ENCODE measurements around the gene ZNF326.

ZNF326 gene

GRCh38 chr1:89989799-89990198, 5.1 kb upstream of the ZNF326 start:
- no peak overlapping the region for H3K4me2 ChIP-seq (ENCODE audit: low read length)
- H3K4me1 ChIP-seq (ENCODE audit: insufficient read depth, low read length, severe bottlenecking), result peaks cover 11% of the 10 kb centered on the region
- no peak overlapping the region for H2AFZ ChIP-seq (ENCODE audit: low read length)
- no peaks in the 10 kb centered on the region for H3K79me2 ChIP-seq (ENCODE audit: insufficient read depth, low read length)
- H3K27ac ChIP-seq (ENCODE audit: low read depth, low read length, poor library complexity, severe bottlenecking), result no peak overlapping the region
- TF ChIP-seq EZH2 (IDR thresholded peaks at IDR 0.05; ENCODE audit: borderline replicate concordance, low read length), result no peak
- no peak for TF ChIP-seq CTCF (IDR thresholded peaks at IDR 0.05; ENCODE audit: low read length)
- H3F3A ChIP-seq (ENCODE audit: insufficient read depth, low read length), result no peaks in the 10 kb centered on the region
- no peaks in the 10 kb centered on the region for H3K36me3 ChIP-seq (ENCODE audit: insufficient read depth, low read length)
- H3K4me3 ChIP-seq (ENCODE audit: low read depth, low read length, poor library complexity, severe bottlenecking), result no peak overlapping the region
- H3K9me3 ChIP-seq (ENCODE audit: low read length), result no peaks in the 10 kb centered on the region
- H4K20me1 ChIP-seq (ENCODE audit: insufficient read depth, low read length), result no peaks in the 10 kb centered on the region
- H3K9ac ChIP-seq (ENCODE audit: low read length), result no peak overlapping the region
- H3K27me3 ChIP-seq (ENCODE audit: insufficient read depth, low read length), result no peaks in the 10 kb centered on the region
- H3K9me2 ChIP-seq (ENCODE audit: low read depth, low read length), result no peaks in the 10 kb centered on the region

- no peak overlapping the region for H3K4me2 ChIP-seq (ENCODE audit: low read length)
- no peaks in the 10 kb centered on the region for H3K9me3 ChIP-seq (ENCODE audit: low read length)
- no peaks in the 10 kb centered on the region for H3K9me2 ChIP-seq (ENCODE audit: low read depth, low read length)
- H3K79me2 ChIP-seq (ENCODE audit: insufficient read depth, low read length), result peaks cover 10% of the 10 kb centered on the region
- no peaks in the 10 kb centered on the region for H4K20me1 ChIP-seq (ENCODE audit: insufficient read depth, low read length)
- peaks cover 16% of the 10 kb centered on the region for H3K4me1 ChIP-seq (ENCODE audit: insufficient read depth, low read length, severe bottlenecking)
- no peak overlapping the region for H3K4me3 ChIP-seq (ENCODE audit: low read depth, low read length, poor library complexity, severe bottlenecking)
- TF ChIP-seq EZH2 (IDR thresholded peaks at IDR 0.05; ENCODE audit: borderline replicate concordance, low read length) (no peak), CTCF (IDR thresholded peaks at IDR 0.05; ENCODE audit: low read length) (no peak)
- no peaks in the 10 kb centered on the region for H3F3A ChIP-seq (ENCODE audit: insufficient read depth, low read length)
- H3K9ac ChIP-seq (ENCODE audit: low read length), result no peak overlapping the region
- H3K27me3 ChIP-seq (ENCODE audit: insufficient read depth, low read length), result no peaks in the 10 kb centered on the region
- no peak overlapping the region for H3K27ac ChIP-seq (ENCODE audit: low read depth, low read length, poor library complexity, severe bottlenecking)
- no peak overlapping the region for H2AFZ ChIP-seq (ENCODE audit: low read length)
- H3K36me3 ChIP-seq (ENCODE audit: insufficient read depth, low read length), result no peaks in the 10 kb centered on the region
These were observed 3.7 kb upstream of the ZNF326 start for GRCh38 chr1:89990976-89991831.

- H3K4me1 ChIP-seq (ENCODE audit: insufficient read depth, low read length, severe bottlenecking), result peaks cover 38% of the 10 kb centered on the region
These were observed 1.4 kb upstream of the ZNF326 start for GRCh38 chr1:89993541-89993940.

More at GRCh38 chr1:89993541-89993940, 1.4 kb upstream of the ZNF326 start:
- Histone ChIP-seq H3K9ac (ENCODE audit: low read length) (no peak overlapping the region), H3K9me3 (ENCODE audit: low read length) (no peaks in the 10 kb centered on the region), H3K9me2 (ENCODE audit: low read depth, low read length) (no peaks in the 10 kb centered on the region), H3K27me3 (ENCODE audit: insufficient read depth, low read length) (no peaks in the 10 kb centered on the region), H3F3A (ENCODE audit: insufficient read depth, low read length) (no peaks in the 10 kb centered on the region), H4K20me1 (ENCODE audit: insufficient read depth, low read length) (no peaks in the 10 kb centered on the region), H3K4me2 (ENCODE audit: low read length) (no peak overlapping the region), H2AFZ (ENCODE audit: low read length) (no peak overlapping the region), H3K4me3 (ENCODE audit: low read depth, low read length, poor library complexity, severe bottlenecking) (no peak overlapping the region), H3K36me3 (ENCODE audit: insufficient read depth, low read length) (peaks cover 12% of the 10 kb centered on the region; the same call in 1 of the 2 replicates), H3K27ac (ENCODE audit: low read depth, low read length, poor library complexity, severe bottlenecking) (no peak overlapping the region), H3K79me2 (ENCODE audit: insufficient read depth, low read length) (peaks cover 33% of the 10 kb centered on the region)
- no peak for TF ChIP-seq CTCF (IDR thresholded peaks at IDR 0.05; ENCODE audit: low read length)
- no peak for TF ChIP-seq EZH2 (IDR thresholded peaks at IDR 0.05; ENCODE audit: borderline replicate concordance, low read length)

Data from OCI-LY1 (cell line).